Skin of body (tissue), 2 donors: ENCODE data around the gene SCLT1. TPM values are rescaled to one million over a fixed set of nuclear protein-coding genes. Genes with fewer than 3 reads are reported as not detected.
"Not testable (repeated sequence)": the region's sequence is repeated elsewhere in the genome, so short reads cannot be mapped to it uniquely, and the experiment has no call there.

ENCODE experiments used
- DNase-seq: peaks from one replicate; lab custom pipeline; 2025; lab: John Stamatoyannopoulos, UW
- total RNA-seq: library from RNA; depleted of rRNA; stranded (reverse); fragments of >200 nt; gene quantifications from one replicate; pipeline ENCODE4 v1.2.3, GENCODE V29; 2014

SCLT1 gene
- total RNA-seq, 1 donor from 2014 or later: 28.3 TPM

DNA sequence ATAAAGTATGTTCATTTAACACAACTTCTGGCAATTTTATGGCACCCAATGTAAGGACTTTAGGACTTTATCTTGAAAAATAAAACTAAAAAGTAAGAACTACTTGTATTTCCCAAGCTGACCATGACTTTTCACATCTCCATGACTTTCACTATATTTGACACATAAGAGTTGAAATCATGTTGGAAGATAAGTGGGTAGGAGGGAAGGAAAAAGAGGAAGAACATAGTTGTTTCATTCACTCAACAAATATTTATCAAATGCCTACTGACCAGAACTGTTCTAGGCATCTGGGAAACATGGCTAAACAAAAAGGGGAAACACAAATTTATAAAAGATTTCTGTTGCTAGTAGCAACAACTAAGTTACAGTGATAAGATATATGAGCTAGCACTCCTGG is 16.0 kb downstream of the SCLT1 start:
- no peak for DNase-seq

DNA sequence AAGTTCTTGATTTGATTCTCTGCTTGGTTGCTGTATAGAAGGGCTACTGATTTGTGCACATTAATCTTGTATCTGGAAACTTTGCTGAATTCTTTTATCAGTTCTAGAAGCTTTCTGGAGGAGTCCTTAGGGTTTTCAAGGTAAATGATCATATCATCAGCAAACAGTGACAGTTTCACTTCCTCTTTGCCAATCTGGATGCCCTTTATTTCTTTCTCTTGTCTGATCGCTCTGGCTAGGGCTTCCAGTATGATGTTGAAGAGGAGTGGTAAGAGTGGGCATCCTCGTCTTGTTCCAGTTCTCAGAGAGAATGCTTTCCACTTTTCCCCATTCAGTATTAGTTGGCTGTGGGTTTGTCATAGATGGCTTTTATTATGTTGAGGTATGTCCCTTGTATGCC is 23.8 kb downstream of the SCLT1 start:
- not testable (repeated sequence) for DNase-seq

- DNase-seq: no peak
Measured at GRCh38 chr4:129064717-129065116, 28.6 kb downstream of the SCLT1 start.

- DNase-seq: no peak
Measured at GRCh38 chr4:129063640-129064039, 29.7 kb downstream of the SCLT1 start.

DNA sequence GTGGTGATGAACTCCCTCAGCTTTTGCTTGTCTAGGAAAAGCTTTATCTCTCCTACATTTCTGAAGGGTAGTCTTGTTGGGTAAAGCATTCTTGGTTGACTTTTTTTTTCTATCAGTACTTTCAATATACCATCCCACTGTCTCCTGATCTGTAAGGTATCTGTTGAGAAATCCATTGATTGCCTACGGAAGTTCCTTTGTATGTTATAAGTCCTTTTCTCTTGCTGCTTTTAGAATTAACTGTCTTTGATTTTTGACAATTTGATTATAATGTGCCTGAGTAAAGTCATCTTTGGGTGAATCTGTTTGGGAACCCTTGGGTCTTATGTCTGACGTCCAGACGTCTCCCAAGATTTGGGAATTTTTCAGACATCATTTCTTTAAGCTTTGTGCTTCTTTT is 30.8 kb downstream of the SCLT1 start:
- no peak for DNase-seq

- no peak for DNase-seq
Measured at GRCh38 chr4:129059028-129059427, 34.3 kb downstream of the SCLT1 start.

GRCh38 chr4:129046055-129046959 is 47.0 kb downstream of the SCLT1 start:
- DNase-seq: no peak

GRCh38 chr4:129043523-129043922 is 49.8 kb downstream of the SCLT1 start:
- DNase-seq: no peak

DNA sequence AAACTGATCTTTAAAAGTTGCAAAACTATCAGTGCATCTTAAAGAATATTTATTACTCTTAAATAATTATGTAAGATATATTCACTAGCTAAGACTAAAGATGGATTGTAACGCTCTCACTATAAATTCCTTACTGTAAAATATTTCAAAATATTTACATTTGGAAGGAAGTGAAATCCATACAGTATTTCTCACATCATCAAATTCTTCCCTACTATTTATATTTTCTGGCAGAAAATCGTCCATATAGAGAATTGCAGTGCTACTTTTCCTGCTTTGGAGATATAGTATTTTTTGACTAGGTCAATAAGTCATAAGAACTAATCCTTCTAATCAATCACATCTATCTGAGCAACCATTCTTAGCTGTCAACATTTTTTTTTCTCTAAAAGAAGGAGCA is 52.9 kb downstream of the SCLT1 start:
- DNase-seq: no peak

- DNase-seq: no peak
Measured at GRCh38 chr4:129037093-129037492, 56.2 kb downstream of the SCLT1 start.

GRCh38 chr4:129014566-129015509 is 78.5 kb downstream of the SCLT1 start:
- no peak for DNase-seq

DNA sequence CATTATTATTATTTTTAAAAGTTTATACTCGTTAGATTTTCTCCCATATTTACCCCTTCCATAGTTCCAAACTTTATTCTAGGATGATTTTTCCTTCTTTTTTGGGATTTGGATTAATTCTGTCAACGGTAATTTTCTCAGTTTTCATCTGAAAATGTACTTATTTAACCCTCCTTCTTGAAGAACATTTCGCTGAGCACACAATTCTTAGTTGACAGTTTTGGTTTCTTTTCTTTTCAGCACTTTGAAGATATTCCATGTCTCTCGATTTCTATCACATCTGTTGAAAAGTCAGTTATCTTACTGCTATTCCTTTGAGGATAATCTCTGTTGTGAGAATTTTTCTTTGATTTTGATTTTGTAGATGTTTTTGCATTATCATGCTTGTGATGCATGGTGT is 85.2 kb downstream of the SCLT1 start:
- DNase-seq: no peak

DNA sequence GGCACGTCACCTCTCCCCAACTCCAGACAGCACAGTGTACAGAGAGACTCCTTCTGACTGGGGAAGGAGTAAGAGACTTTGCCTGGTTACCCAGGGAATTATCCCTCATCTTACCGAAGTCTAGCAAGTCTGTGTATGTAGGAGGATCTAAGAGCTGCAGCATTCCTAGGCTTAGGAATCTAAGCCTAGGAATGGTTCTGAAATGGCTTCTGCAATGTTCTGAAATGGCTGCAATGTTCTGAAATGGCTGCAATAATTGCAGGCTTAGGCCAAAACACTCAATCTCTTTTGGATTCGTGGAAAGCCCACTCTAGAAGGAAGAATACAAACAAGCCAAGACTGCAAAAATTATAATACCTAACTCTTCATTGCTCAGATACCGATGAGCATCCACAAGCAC is 106.4 kb downstream of the SCLT1 start:
- DNase-seq: no peak

DNA sequence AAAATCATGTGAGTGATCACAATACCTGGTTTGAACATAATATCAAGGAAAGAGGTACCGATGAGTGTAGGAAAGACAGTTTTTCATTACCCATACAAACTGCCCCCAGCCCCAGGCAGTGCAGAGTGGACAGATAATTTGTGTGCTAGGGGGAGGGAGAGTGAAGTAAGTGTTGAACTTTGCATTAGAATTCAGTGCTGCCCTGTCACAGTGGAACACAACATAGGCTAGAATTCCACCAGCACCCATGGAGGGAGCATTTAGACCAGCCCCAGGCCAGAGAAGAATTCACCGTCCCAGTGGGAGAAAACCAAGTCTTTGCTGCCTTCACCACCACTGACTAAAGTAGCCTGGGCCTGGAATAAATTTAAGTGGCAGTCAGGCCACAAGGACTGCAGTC is 107.3 kb downstream of the SCLT1 start:
- no peak for DNase-seq

- no peak for DNase-seq
Measured at GRCh38 chr4:128983771-128984485, 109.4 kb downstream of the SCLT1 start.

- DNase-seq: no peak
Measured at GRCh38 chr4:128981377-128981776, 112.0 kb downstream of the SCLT1 start.

- no peak for DNase-seq
Measured at GRCh38 chr4:128980816-128981326, 112.5 kb downstream of the SCLT1 start.

DNA sequence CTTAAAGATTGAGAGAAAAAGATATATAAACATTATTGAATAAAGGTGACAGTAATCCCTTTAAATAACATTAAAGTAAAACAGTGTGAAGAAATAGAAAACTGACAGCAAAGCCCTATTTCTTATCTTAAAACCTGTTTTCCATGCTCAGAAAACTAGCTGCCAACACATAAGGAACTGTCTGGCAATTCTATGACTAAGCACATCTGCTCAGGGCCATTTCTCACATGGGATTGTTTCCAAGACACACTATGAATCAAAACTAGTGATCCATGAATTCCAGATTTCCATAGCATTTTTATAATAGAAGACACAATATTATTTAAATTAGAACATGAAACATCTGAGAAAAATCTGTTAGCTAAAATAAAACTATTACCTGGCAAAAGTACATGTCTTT is 113.4 kb downstream of the SCLT1 start:
- peak; percentile 84 for DNase-seq

DNA sequence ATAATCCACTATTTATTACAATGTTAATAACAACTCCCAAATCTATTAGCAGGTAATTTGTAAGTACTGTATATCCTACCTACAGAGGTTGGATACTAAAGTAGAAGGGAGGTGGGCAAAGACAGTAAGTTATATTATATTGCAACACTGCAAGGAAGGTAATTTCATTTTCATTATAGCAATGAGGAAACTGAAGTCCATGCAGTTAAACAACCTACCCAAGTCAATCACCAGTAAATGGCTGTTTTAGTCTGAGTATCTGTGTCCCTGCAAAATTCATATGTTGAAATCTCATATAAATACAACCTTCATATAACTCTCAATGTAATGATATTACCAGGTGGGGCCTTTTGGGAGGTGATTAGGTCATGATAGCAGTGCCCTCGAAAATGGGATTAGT is 114.4 kb downstream of the SCLT1 start:
- no peak for DNase-seq

DNA sequence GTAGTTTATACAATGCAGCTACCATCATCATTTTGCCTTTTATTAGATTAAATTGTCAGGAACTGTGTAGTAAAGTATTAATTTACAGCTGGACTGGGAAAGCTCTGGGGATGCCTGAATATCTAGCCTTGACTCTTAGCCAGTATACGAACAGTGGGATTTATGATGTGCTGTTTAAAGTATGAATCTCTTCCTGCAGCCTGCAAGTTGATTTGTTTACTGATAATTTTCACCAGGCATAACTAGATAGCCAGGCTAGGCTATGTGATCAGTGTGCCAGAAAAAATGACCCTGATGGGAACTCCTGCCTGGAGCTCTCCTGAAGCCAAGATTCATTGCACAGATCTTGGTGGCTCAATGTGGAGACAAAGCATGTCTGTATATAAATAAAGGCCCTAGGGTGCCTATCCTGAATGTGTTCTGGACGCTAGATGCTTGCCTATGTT is 119.2 kb downstream of the SCLT1 start:
- peak; percentile 81 for DNase-seq

DNA sequence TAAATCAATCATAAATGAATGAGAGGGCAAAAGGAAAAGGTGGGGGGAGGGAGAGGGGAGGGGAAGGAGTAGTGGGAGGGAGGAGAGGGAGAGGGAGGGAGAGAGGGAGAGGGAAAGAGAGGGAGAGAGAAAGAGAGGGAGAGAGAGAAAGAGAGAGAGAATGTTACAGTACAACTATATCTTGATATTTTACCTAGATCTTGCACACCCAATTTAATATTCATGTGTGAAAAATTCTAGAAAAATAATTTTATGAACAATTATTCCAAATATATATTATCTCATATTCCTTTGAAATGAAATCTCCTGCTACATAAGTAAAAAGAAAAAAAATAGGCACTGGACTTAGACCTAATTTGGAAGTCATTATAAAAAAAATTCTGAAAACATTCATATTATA is 120.0 kb downstream of the SCLT1 start:
- no peak for DNase-seq
